OCI-LY7 (cell line): ENCODE results near the gene NRCAM. TPM values are rescaled to one million over a fixed set of nuclear protein-coding genes. Genes with fewer than 3 reads are reported as not detected.

Experiments used
- BruUV-seq: library from RNA; stranded (reverse); fragments of 400-500 nt; replicated peaks from 2 replicates; lab custom pipeline; 2021; lab: Mats Ljungman, UMichigan
- CTCF ChIA-PET: fragments of 300-600 bp; sonication (Branson Sonifier 250); formaldehyde crosslinking; loops from one replicate; lab custom pipeline; 2022; ENCODE audit warnings: antibody characterized with exemption; ENCODE audit not compliant: unreplicated experiment; lab: Charles Lee
- POLR2A ChIA-PET: fragments of 300-600 bp; sonication (Branson Sonifier 250); formaldehyde crosslinking; loops from one replicate; lab custom pipeline; 2022; ENCODE audit warnings: antibody characterized with exemption; lab: Charles Lee
- DNase-seq: peaks from one replicate; pipeline ENCODE4 v3.0.0-alpha.2; 2015; ENCODE audit warnings: low spot score
- H2AFZ ChIP-seq: fragments of 200-600 bp; sonication (generic), shearing (Covaris generic); 2 replicates; pipeline ENCODE4 v1.6.1; 2014; ENCODE audit warnings: mild to moderate bottlenecking, antibody characterized with exemption, low read length, moderate library complexity
- H3K27ac ChIP-seq: fragments of 200-600 bp; sonication (generic); 2 replicates; pipeline ENCODE4 v1.5.1; 2014; ENCODE audit warnings: mixed run types, low read depth, mild to moderate bottlenecking, moderate library complexity, low read length, inconsistent platforms; ENCODE audit not compliant: poor library complexity, severe bottlenecking
- H3K36me3 ChIP-seq: fragments of 200-600 bp; sonication (generic); 2 replicates; pipeline ENCODE4 v1.6.1; 2014; ENCODE audit warnings: mild to moderate bottlenecking, antibody characterized with exemption, low read length, moderate library complexity, mixed read lengths; ENCODE audit not compliant: insufficient read depth
- H3K4me1 ChIP-seq: fragments of 200-600 bp; sonication (generic); 2 replicates; pipeline ENCODE4 v1.5.1; 2014; ENCODE audit warnings: mild to moderate bottlenecking, low read length; ENCODE audit not compliant: insufficient read depth, poor library complexity, severe bottlenecking
- H3K4me2 ChIP-seq: fragments of 200-600 bp; sonication (generic); 2 replicates; pipeline ENCODE4 v1.6.1; 2014; ENCODE audit warnings: mild to moderate bottlenecking, low read length
- H3K4me3 ChIP-seq: fragments of 200-600 bp; sonication (generic); 2 replicates; pipeline ENCODE4 v1.5.1; 2014; ENCODE audit warnings: mild to moderate bottlenecking, low read depth, low read length; ENCODE audit not compliant: poor library complexity, severe bottlenecking
- H3K79me2 ChIP-seq: fragments of 200-600 bp; sonication (generic); 2 replicates; pipeline ENCODE4 v1.6.1; 2016; ENCODE audit warnings: low read depth, mild to moderate bottlenecking, low read length, moderate library complexity, mixed read lengths; ENCODE audit not compliant: insufficient read depth
- H3K9me2 ChIP-seq: fragments of 200-600 bp; sonication (generic); 2 replicates; pipeline ENCODE4 v1.6.1; 2016; ENCODE audit warnings: mild to moderate bottlenecking, low read length, mixed read lengths; ENCODE audit not compliant: insufficient read depth
- H3K9me3 ChIP-seq: fragments of 200-600 bp; sonication (generic); 2 replicates; pipeline ENCODE4 v1.6.1; 2014; ENCODE audit warnings: mild to moderate bottlenecking, mixed run types, low read length, mixed read lengths
- H4K20me1 ChIP-seq: fragments of 200-600 bp; sonication (generic); 2 replicates; pipeline ENCODE4 v1.6.1; 2014; ENCODE audit warnings: mild to moderate bottlenecking, antibody characterized with exemption, low read length, moderate library complexity, mixed read lengths; ENCODE audit not compliant: insufficient read depth
- CTCF ChIP-seq: fragments of 200-600 bp; sonication (generic); conservative IDR thresholded peaks from 2 replicates; pipeline ENCODE4 v1.5.1; 2014; ENCODE audit warnings: mild to moderate bottlenecking, antibody characterized with exemption, low read length, moderate library complexity, mixed read lengths
- EZH2phosphoT487 ChIP-seq: fragments of 200-600 bp; sonication (generic); IDR thresholded peaks from 2 replicates; pipeline ENCODE4 v1.6.1; 2018; ENCODE audit warnings: low read depth, borderline replicate concordance, mild to moderate bottlenecking, mixed run types, antibody characterized with exemption, low read length, moderate library complexity, mixed read lengths
- intact Hi-C: fragments of 100-400 bp; cut with micrococcal nuclease; formaldehyde crosslinking; loops from one replicate; pipeline ENCODE4 v1.10.0; 2022; ENCODE audit not compliant: unreplicated experiment
- total RNA-seq, 2 experiments: library from RNA; depleted of rRNA in 1 of 2; stranded (reverse); fragments of >200 nt in 1 of 2; shearing (Covaris generic) in 1 of 2; gene quantifications; 2 replicates each; pipeline ENCODE4 v1.2.3, GENCODE V29; 2014 to 2022

The NRCAM gene
- total RNA-seq, 2 experiments from 2014 or later = not detected

- no TSS peak for BruUV-seq
- H2AFZ ChIP-seq = no peak overlapping the region
- no peak overlapping the region for H3K4me3 ChIP-seq
- H3K27ac ChIP-seq = no peak overlapping the region
- intact Hi-C loops = no loop called here
- H3K36me3 ChIP-seq = no peaks in the 10 kb centered on the region
- no peak overlapping the region for H3K4me2 ChIP-seq
- no peak for DNase-seq
- no peaks in the 10 kb centered on the region for H4K20me1 ChIP-seq
- H3K4me1 ChIP-seq = no peaks in the 10 kb centered on the region
- no peaks in the 10 kb centered on the region for H3K79me2 ChIP-seq
- CTCF ChIA-PET = no interaction called here
- H3K9me2 ChIP-seq = no peaks in the 10 kb centered on the region
- TF ChIP-seq CTCF = no peak
- TF ChIP-seq EZH2phosphoT487 = no peak
- H3K9me3 ChIP-seq = no peaks in the 10 kb centered on the region; the same call in 1 of the 2 replicates
- POLR2A ChIA-PET = no interaction called here
Measured at GRCh38 chr7:108193594-108194498, 262.4 kb downstream of the NRCAM start.

- POLR2A ChIA-PET = interaction anchor here (0.9 kb wide), 1 partner anchor 14 kb away, joined by 3 read pairs; no protein-coding TSS in a partner anchor
- Histone ChIP-seq H3K4me1 (no peaks in the 10 kb centered on the region), H3K36me3 (no peaks in the 10 kb centered on the region), H3K9me3 (no peaks in the 10 kb centered on the region), H3K79me2 (no peaks in the 10 kb centered on the region), H3K4me3 (no peak overlapping the region), H4K20me1 (no peaks in the 10 kb centered on the region), H3K4me2 (no peak overlapping the region), H3K27ac (no peak overlapping the region), H2AFZ (no peak overlapping the region), H3K9me2 (no peaks in the 10 kb centered on the region)
- intact Hi-C loops = no loop called here
- TF ChIP-seq CTCF = no peak
- CTCF ChIA-PET = no interaction called here
- no peak for DNase-seq
- no TSS peak for BruUV-seq
Measured at GRCh38 chr7:108190891-108191290, 265.3 kb downstream of the NRCAM start.

DNA sequence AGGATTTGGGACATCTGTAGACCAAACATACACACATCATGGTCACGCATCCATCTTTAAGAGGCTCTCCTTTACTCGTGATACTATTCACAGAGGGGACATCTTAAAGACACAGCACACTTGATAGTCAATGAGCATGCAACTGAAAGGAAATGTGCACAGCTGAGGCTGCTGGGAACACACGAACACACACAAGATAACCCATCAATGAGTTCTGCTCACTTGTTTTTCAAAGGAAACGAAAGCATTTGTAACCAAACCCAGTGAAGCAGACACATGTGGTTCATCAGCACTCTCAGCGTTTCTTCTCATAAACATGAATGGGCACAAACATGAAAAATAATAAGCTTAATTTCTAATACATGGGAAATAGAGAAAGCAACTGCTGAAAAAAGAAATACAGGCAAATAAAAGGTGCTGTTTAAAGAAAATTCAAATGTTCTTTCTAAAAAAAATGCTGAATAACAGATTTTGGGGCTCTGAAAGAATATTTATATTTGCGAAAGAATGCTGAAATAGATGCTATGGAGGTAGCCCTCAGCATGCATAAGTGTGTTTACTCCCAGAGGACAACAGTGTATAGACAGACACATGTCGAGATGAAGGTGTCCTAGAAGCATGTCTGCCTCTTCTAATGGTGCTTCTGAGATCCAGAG, 266.4 kb downstream of the NRCAM start:
- Histone ChIP-seq H3K27ac (no peak overlapping the region), H3K36me3 (no peaks in the 10 kb centered on the region), H3K4me3 (no peak overlapping the region), H3K4me1 (no peaks in the 10 kb centered on the region), H3K9me3 (no peaks in the 10 kb centered on the region), H3K9me2 (no peaks in the 10 kb centered on the region), H4K20me1 (no peaks in the 10 kb centered on the region), H3K79me2 (no peaks in the 10 kb centered on the region), H2AFZ (no peak overlapping the region), H3K4me2 (no peak overlapping the region)
- TF ChIP-seq EZH2phosphoT487 = no peak
- no peak for TF ChIP-seq CTCF
- no TSS peak for BruUV-seq
- DNase-seq = no peak
- ChIA-PET CTCF (no interaction called here), POLR2A (interaction anchor here (0.9 to 1.1 kb wide), 2 partner anchors 13 to 281 kb away, joined by 3 read pairs; no protein-coding TSS in a partner anchor)
- intact Hi-C loops = loop anchor here (10.0 kb wide), 1 partner anchor 405 kb away; no protein-coding TSS in a partner anchor
